ENCODE results near the gene EFCAB6.

The EFCAB6 gene

GRCh38 chr22:43734370-43735150, 77.5 kb downstream of the EFCAB6 start:
- H3K9me2 ChIP-seq (replicated peaks; ENCODE audit: low read depth, low read length) = no peaks in the 10 kb centered on the region
- no peaks in the 10 kb centered on the region for H3F3A ChIP-seq (ENCODE audit: low read depth)
- H3K36me3 ChIP-seq (ENCODE audit: insufficient read depth, low read length) = no peaks in the 10 kb centered on the region
- H3K79me2 ChIP-seq (ENCODE audit: insufficient read depth, low read length) = no peaks in the 10 kb centered on the region
- no peaks in the 10 kb centered on the region for H3K27me3 ChIP-seq (ENCODE audit: insufficient read depth, low read length, poor library complexity, severe bottlenecking)
- H3K9ac ChIP-seq (ENCODE audit: low read depth, low read length, poor library complexity, severe bottlenecking) = no peak overlapping the region
- no peak overlapping the region for H3K4me2 ChIP-seq (ENCODE audit: low read depth, low read length, poor library complexity, severe bottlenecking)
- no peaks in the 10 kb centered on the region for H4K20me1 ChIP-seq (ENCODE audit: insufficient read depth, low read length, poor library complexity, severe bottlenecking)
- H3K9me3 ChIP-seq (ENCODE audit: insufficient read depth, low read depth, low read length) = no peaks in the 10 kb centered on the region; the same call in 1 of the 2 replicates
- TF ChIP-seq EZH2phosphoT487 (IDR thresholded peaks at IDR 0.05; ENCODE audit: borderline replicate concordance) (no peak), CTCF (conservative IDR thresholded peaks at IDR 0.05; ENCODE audit: low read length) (no peak)
- H3K4me3 ChIP-seq (ENCODE audit: low read length, poor library complexity, severe bottlenecking) = no peak overlapping the region
- H3K4me1 ChIP-seq (ENCODE audit: insufficient read depth, low read length, poor library complexity, severe bottlenecking) = no peaks in the 10 kb centered on the region
- no peak overlapping the region for H2AFZ ChIP-seq (ENCODE audit: low read length)

GRCh38 chr22:43733138-43733537, 79.0 kb downstream of the EFCAB6 start:
- H3K4me1 ChIP-seq (ENCODE audit: insufficient read depth, low read length, poor library complexity, severe bottlenecking) = no peaks in the 10 kb centered on the region
- no peaks in the 10 kb centered on the region for H3F3A ChIP-seq (ENCODE audit: low read depth)
- H3K9me3 ChIP-seq (ENCODE audit: insufficient read depth, low read depth, low read length) = no peaks in the 10 kb centered on the region; the same call in 1 of the 2 replicates
- no peak for TF ChIP-seq EZH2phosphoT487 (IDR thresholded peaks at IDR 0.05; ENCODE audit: borderline replicate concordance)
- TF ChIP-seq CTCF (conservative IDR thresholded peaks at IDR 0.05; ENCODE audit: low read length) = no peak
- no peaks in the 10 kb centered on the region for H3K9me2 ChIP-seq (replicated peaks; ENCODE audit: low read depth, low read length)
- H3K36me3 ChIP-seq (ENCODE audit: insufficient read depth, low read length) = no peaks in the 10 kb centered on the region
- no peak overlapping the region for H3K4me2 ChIP-seq (ENCODE audit: low read depth, low read length, poor library complexity, severe bottlenecking)
- H3K79me2 ChIP-seq (ENCODE audit: insufficient read depth, low read length) = no peaks in the 10 kb centered on the region
- H3K4me3 ChIP-seq (ENCODE audit: low read length, poor library complexity, severe bottlenecking) = no peak overlapping the region
- no peak overlapping the region for H3K9ac ChIP-seq (ENCODE audit: low read depth, low read length, poor library complexity, severe bottlenecking)
- no peaks in the 10 kb centered on the region for H4K20me1 ChIP-seq (ENCODE audit: insufficient read depth, low read length, poor library complexity, severe bottlenecking)
- no peaks in the 10 kb centered on the region for H3K27me3 ChIP-seq (ENCODE audit: insufficient read depth, low read length, poor library complexity, severe bottlenecking)
- no peak overlapping the region for H2AFZ ChIP-seq (ENCODE audit: low read length)

GRCh38 chr22:43731988-43732387, 80.1 kb downstream of the EFCAB6 start:
- Histone ChIP-seq H3K79me2 (ENCODE audit: insufficient read depth, low read length) (no peaks in the 10 kb centered on the region), H3K27me3 (ENCODE audit: insufficient read depth, low read length, poor library complexity, severe bottlenecking) (no peaks in the 10 kb centered on the region), H4K20me1 (ENCODE audit: insufficient read depth, low read length, poor library complexity, severe bottlenecking) (no peaks in the 10 kb centered on the region), H3F3A (ENCODE audit: low read depth) (no peaks in the 10 kb centered on the region), H3K9me3 (ENCODE audit: insufficient read depth, low read depth, low read length) (no peaks in the 10 kb centered on the region), H3K9me2 (replicated peaks; ENCODE audit: low read depth, low read length) (no peaks in the 10 kb centered on the region), H2AFZ (ENCODE audit: low read length) (no peak overlapping the region), H3K4me2 (ENCODE audit: low read depth, low read length, poor library complexity, severe bottlenecking) (no peak overlapping the region), H3K4me1 (ENCODE audit: insufficient read depth, low read length, poor library complexity, severe bottlenecking) (no peaks in the 10 kb centered on the region), H3K4me3 (ENCODE audit: low read length, poor library complexity, severe bottlenecking) (no peak overlapping the region), H3K36me3 (ENCODE audit: insufficient read depth, low read length) (no peaks in the 10 kb centered on the region), H3K9ac (ENCODE audit: low read depth, low read length, poor library complexity, severe bottlenecking) (no peak overlapping the region)
- TF ChIP-seq CTCF (conservative IDR thresholded peaks at IDR 0.05; ENCODE audit: low read length) = no peak
- TF ChIP-seq EZH2phosphoT487 (IDR thresholded peaks at IDR 0.05; ENCODE audit: borderline replicate concordance) = no peak
